Measurements from ENCODE around the gene AMHR2.

- TF ChIP-seq CTCF (IDR thresholded peaks at IDR 0.05) (no peak), POLR2A (IDR thresholded peaks at IDR 0.05) (no peak), EP300 (IDR thresholded peaks at IDR 0.05) (no peak)
These were observed 23.8 kb upstream of the AMHR2 start for GRCh38 chr12:53399896-53400295.
